Astrocyte (in vitro differentiated cells and primary cell): ENCODE results near the gene ARHGAP26. TPM values are rescaled to one million over a fixed set of nuclear protein-coding genes. Genes with fewer than 3 reads are reported as not detected.

Experiments
- DNase-seq: peaks from one replicate; pipeline ENCODE4 v3.0.0-alpha.2; 2010; ENCODE audit warnings: low read depth
- FAIRE-seq: peaks from 2 replicates; lab custom pipeline; 2011; peaks lifted over from hg19 to GRCh38; lab: Jason Lieb, UNC
- H2AFZ ChIP-seq: 2 replicates; pipeline ENCODE4 v1.6.0; 2012; ENCODE audit warnings: low read depth, low read length, inconsistent platforms
- H3K27ac ChIP-seq: 2 replicates; pipeline ENCODE4 v1.5.1; 2011; ENCODE audit warnings: low read depth, low read length, inconsistent platforms
- H3K27me3 ChIP-seq: 2 replicates; pipeline ENCODE4 v1.6.0; 2011; ENCODE audit warnings: low read length, inconsistent platforms; ENCODE audit not compliant: insufficient read depth
- H3K36me3 ChIP-seq: 2 replicates; pipeline ENCODE4 v1.5.1; 2011; ENCODE audit warnings: low read length, inconsistent platforms; ENCODE audit not compliant: insufficient read depth
- H3K4me1 ChIP-seq: 2 replicates; pipeline ENCODE4 v1.5.1; 2011; ENCODE audit warnings: low read length, inconsistent platforms; ENCODE audit not compliant: insufficient read depth
- H3K4me2 ChIP-seq: 2 replicates; pipeline ENCODE4 v1.6.0; 2012; ENCODE audit warnings: low read length, inconsistent platforms
- H3K4me3 ChIP-seq: 2 replicates; pipeline ENCODE4 v1.5.1; 2011; ENCODE audit warnings: low read depth, mild to moderate bottlenecking, low read length, inconsistent platforms; ENCODE audit not compliant: insufficient read depth
- H3K79me2 ChIP-seq: 2 replicates; pipeline ENCODE4 v1.6.0; 2012; ENCODE audit warnings: mild to moderate bottlenecking, low read length, inconsistent platforms; ENCODE audit not compliant: insufficient read depth
- H3K9ac ChIP-seq: 2 replicates; pipeline ENCODE4 v1.6.0; 2012; ENCODE audit warnings: mild to moderate bottlenecking, low read length, inconsistent platforms
- H3K9me3 ChIP-seq: 2 replicates; pipeline ENCODE4 v1.5.1; 2012; ENCODE audit warnings: low read depth, mild to moderate bottlenecking, low read length, inconsistent platforms; ENCODE audit not compliant: insufficient read depth
- H4K20me1 ChIP-seq: 2 replicates; pipeline ENCODE4 v1.6.0; 2012; ENCODE audit warnings: low read length, inconsistent platforms; ENCODE audit not compliant: insufficient read depth
- H3K27ac Mint-ChIP-seq: one replicate; pipeline ENCODE4 v1.8.0; 2021; ENCODE audit warnings: mild to moderate bottlenecking, mixed read lengths; ENCODE audit not compliant: unreplicated experiment
- H3K27me3 Mint-ChIP-seq: one replicate; pipeline ENCODE4 v1.8.0; 2021; ENCODE audit warnings: low read depth, mixed read lengths; ENCODE audit not compliant: unreplicated experiment
- H3K36me3 Mint-ChIP-seq: one replicate; pipeline ENCODE4 v1.8.0; 2021; ENCODE audit warnings: low read depth, mixed read lengths; ENCODE audit not compliant: unreplicated experiment
- H3K4me1 Mint-ChIP-seq: one replicate; pipeline ENCODE4 v1.8.0; 2021; ENCODE audit warnings: low read depth, mixed read lengths; ENCODE audit not compliant: unreplicated experiment
- H3K4me3 Mint-ChIP-seq: one replicate; pipeline ENCODE4 v1.8.0; 2021; ENCODE audit warnings: mild to moderate bottlenecking, moderate library complexity, mixed read lengths; ENCODE audit not compliant: unreplicated experiment
- H3K9me3 Mint-ChIP-seq: one replicate; pipeline ENCODE4 v1.8.0; 2021; ENCODE audit warnings: mild to moderate bottlenecking, mixed read lengths; ENCODE audit not compliant: unreplicated experiment
- CTCF ChIP-seq: IDR thresholded peaks from 2 replicates; pipeline ENCODE4 v1.5.1; 2011; ENCODE audit warnings: low read depth, mild to moderate bottlenecking, inconsistent platforms, low read length, moderate library complexity; ENCODE audit not compliant: insufficient read depth
- EZH2 ChIP-seq: IDR thresholded peaks from 2 replicates; pipeline ENCODE4 v1.6.1; 2012; ENCODE audit warnings: mild to moderate bottlenecking, low read length, inconsistent platforms; ENCODE audit not compliant: insufficient read depth
- total RNA-seq: library from RNA; stranded (reverse); gene quantifications from 2 replicates; pipeline ENCODE4 v1.2.1, GENCODE V29; 2021

ARHGAP26 gene
- total RNA-seq, 1 donor from 2014 or later: 5.6 TPM

DNA sequence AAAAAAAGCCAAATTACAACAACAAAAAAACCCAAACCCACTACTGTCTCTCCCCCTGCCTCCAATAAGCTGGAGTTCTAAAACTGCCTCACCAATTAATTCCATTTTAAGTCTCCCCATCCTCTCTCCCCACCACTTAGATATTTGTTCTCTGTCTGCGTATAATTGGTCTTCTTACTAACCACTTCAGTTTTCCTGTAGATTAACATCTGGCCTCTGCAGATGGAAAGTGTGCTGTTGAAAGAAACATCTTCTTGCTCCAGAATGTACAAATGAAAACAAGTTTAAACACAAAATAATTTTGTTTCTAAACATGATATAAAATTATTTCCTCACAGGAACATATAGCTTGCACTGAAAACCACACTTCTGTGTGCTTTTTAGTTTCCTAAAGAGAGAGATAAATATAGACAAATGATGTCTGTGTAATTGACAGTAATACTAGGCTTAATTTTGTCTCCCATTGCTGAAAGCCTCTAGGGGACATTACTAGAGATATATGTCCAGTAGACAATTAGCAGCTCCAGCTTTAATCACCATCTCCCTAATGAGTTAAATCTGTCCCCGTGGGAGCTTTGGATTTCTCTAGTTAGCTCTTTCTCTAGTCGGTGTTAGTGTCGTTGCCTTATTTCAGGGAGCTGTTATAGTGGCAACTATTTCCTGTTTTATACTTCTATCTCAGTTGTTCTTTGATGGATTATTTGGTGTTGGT is 164.0 kb downstream of the ARHGAP26 start:
- Histone ChIP-seq H3K9me3 (no peaks in the 10 kb centered on the region), H3K36me3 (no peaks in the 10 kb centered on the region), H4K20me1 (no peaks in the 10 kb centered on the region), H3K4me1 (peaks cover 2% of the 10 kb centered on the region), H3K4me3 (no peak overlapping the region), H3K79me2 (no peaks in the 10 kb centered on the region), H3K27ac (no peak overlapping the region), H2AFZ (no peak overlapping the region), H3K27me3 (no peaks in the 10 kb centered on the region), H3K9ac (no peak overlapping the region), H3K4me2 (no peak overlapping the region)
- no peak for TF ChIP-seq CTCF
- TF ChIP-seq EZH2: no peak
- Mint-ChIP-seq H3K27ac (no peak overlapping the region), H3K9me3 (peaks cover 2% of the 10 kb centered on the region), H3K4me1 (peaks cover 12% of the 10 kb centered on the region), H3K4me3 (no peak overlapping the region), H3K36me3 (peaks cover 1% of the 10 kb centered on the region), H3K27me3 (no peaks in the 10 kb centered on the region)
- FAIRE-seq: no peak
- DNase-seq: no peak

- Histone ChIP-seq H3K9me3 (no peaks in the 10 kb centered on the region), H3K4me1 (peaks cover 2% of the 10 kb centered on the region), H3K4me3 (no peak overlapping the region), H3K27ac (no peak overlapping the region), H3K9ac (no peak overlapping the region), H4K20me1 (no peaks in the 10 kb centered on the region), H3K36me3 (no peaks in the 10 kb centered on the region), H2AFZ (no peak overlapping the region), H3K79me2 (no peaks in the 10 kb centered on the region), H3K27me3 (no peaks in the 10 kb centered on the region), H3K4me2 (no peak overlapping the region)
- FAIRE-seq (no peak), DNase-seq (no peak)
- Mint-ChIP-seq H3K27me3 (no peaks in the 10 kb centered on the region), H3K4me3 (no peak overlapping the region), H3K4me1 (peaks cover 8% of the 10 kb centered on the region), H3K9me3 (peaks cover 2% of the 10 kb centered on the region), H3K27ac (no peak overlapping the region), H3K36me3 (peaks cover 1% of the 10 kb centered on the region)
- TF ChIP-seq CTCF: no peak
- TF ChIP-seq EZH2: no peak
Observed at GRCh38 chr5:142935014-142935413, 164.8 kb downstream of the ARHGAP26 start.

DNA sequence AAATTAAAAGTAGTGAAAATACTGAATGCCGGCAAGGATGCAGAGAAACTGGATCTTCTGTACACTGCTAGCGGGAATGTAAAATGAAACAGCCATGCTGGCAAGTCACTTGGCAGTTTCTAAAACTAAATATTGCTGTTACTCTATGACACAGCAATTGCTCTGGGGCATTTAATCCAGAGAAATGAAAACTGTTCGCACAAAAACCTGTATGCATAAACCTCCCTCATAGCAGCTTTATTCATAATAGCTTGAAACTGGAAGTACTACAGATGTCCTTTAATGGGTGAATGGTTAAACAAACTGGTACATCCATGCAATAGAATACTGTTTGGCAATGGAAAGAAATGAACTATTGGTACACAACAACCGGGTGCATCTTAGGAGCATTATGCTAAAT is 167.2 kb downstream of the ARHGAP26 start:
- H3K9me3 ChIP-seq: no peaks in the 10 kb centered on the region
- H4K20me1 ChIP-seq: no peaks in the 10 kb centered on the region
- DNase-seq (no peak), FAIRE-seq (no peak)
- no peaks in the 10 kb centered on the region for H3K79me2 ChIP-seq
- no peak overlapping the region for H3K27ac ChIP-seq
- peaks cover 5% of the 10 kb centered on the region for H3K4me1 Mint-ChIP-seq
- H3K9me3 Mint-ChIP-seq: no peaks in the 10 kb centered on the region
- H3K9ac ChIP-seq: no peak overlapping the region
- H3K4me3 Mint-ChIP-seq: no peak overlapping the region
- no peak overlapping the region for H3K4me3 ChIP-seq
- H3K27ac Mint-ChIP-seq: no peak overlapping the region
- TF ChIP-seq CTCF: no peak
- no peak for TF ChIP-seq EZH2
- no peaks in the 10 kb centered on the region for H3K27me3 ChIP-seq
- no peak overlapping the region for H3K4me2 ChIP-seq
- peaks cover 1% of the 10 kb centered on the region for H3K36me3 Mint-ChIP-seq
- no peaks in the 10 kb centered on the region for H3K27me3 Mint-ChIP-seq
- H3K36me3 ChIP-seq: no peaks in the 10 kb centered on the region
- H2AFZ ChIP-seq: no peak overlapping the region
- peaks cover 2% of the 10 kb centered on the region for H3K4me1 ChIP-seq
